Measurements from ENCODE around the gene ACBD6.

ACBD6 gene

DNA sequence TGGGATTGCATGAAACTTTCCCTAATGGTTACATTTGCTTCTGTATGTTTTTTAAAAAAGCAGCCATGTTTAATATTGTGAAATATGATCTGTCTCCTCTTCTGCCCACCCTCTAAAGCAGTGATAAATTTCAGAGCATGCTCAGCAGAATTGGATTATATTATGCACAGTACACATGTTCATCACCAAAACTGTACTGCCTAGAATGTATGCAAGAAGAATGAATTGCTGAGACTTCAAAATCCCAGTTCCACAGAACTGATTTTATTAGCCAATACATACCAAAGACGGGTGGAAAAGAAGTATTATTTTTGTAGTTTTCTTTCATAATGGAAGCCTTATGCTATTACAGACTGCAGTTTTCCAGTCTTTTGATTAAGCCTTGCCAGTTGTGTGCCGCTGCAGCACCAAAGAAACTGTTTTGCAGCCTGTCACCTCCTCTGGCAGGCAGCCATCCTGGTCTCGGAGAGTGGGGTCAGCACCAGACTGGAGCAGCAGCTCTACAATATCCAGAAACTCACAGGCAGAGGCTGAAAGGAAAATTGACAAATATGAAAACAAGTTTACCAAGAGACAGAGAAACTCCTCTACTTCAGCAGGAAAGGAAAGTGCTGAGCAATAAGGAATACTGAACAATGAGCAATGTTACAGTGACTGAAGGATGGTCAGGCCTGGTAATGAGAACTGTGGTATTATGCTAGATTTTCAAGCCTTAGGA, 214.2 kb downstream of the ACBD6 start:
- DNase-seq: no peak
- in situ Hi-C loops (cut with HindIII; ENCODE audit: low pct_ligation_motif_present, low pct_unique_long_range_greater_than_20kb, low sequenced_read_pairs): no loop called here

DNA sequence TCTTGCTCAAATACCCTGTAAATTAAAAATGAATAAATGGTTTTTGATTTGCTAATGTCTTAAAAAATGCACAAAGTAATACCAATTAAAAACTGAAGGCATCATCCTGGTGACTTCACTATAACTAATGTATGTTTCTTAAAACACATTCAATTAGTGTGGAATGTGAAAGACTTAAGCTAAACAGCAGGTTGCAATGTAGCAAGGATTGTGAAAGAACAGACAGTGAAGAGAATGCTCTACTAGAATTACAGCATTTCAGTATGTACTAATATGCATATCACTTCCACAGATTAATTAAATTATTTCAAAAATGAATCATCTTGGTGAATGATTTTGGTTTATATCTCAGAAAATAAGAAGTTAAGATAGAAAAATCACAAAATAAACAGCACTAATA, 216.0 kb downstream of the ACBD6 start:
- in situ Hi-C loops (cut with HindIII; ENCODE audit: low pct_ligation_motif_present, low pct_unique_long_range_greater_than_20kb, low sequenced_read_pairs): no loop called here

GRCh38 chr1:180283098-180283497, 219.3 kb downstream of the ACBD6 start:
- in situ Hi-C loops (cut with HindIII; ENCODE audit: low pct_ligation_motif_present, low pct_unique_long_range_greater_than_20kb, low sequenced_read_pairs): no loop called here
- no peak for DNase-seq

More for the DNA sequence above, 216.0 kb downstream of the ACBD6 start:
- no peak for DNase-seq

DNA sequence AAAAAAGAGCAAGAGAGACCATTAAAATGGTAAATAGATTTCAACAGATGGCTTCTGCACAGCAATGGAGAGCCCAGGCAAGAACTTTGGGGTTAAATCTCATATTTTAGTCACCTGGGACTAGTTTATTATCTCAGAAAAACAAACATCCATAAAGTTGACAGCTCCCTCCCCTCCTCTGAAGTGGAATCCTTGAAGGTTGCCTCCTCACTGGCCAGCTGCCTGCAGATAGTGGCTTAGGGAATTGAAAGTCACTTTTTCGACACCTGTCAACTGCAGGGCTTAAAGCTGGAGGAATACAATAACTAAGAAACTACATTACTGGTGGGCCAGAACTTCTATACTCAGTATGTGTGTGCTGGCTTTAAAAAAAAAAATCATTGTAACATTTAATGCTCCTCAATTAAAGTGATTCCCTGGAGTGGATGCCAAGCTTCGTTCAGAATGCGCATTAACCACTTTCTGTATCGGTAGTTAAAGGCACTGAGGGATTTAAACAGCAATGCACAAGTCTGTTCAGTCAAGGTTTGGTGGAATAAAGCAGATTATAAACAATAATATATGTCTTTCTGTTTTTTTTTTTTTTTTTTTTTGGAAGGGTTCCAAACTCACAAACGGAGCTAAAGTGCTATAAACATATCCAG, 219.9 kb downstream of the ACBD6 start:
- in situ Hi-C loops (cut with HindIII; ENCODE audit: low pct_ligation_motif_present, low pct_unique_long_range_greater_than_20kb, low sequenced_read_pairs): no loop called here
- DNase-seq: no peak

- in situ Hi-C loops (cut with HindIII; ENCODE audit: low pct_ligation_motif_present, low pct_unique_long_range_greater_than_20kb, low sequenced_read_pairs): no loop called here
- DNase-seq: no peak
Measured at GRCh38 chr1:180281490-180281889, 220.9 kb downstream of the ACBD6 start.

DNA sequence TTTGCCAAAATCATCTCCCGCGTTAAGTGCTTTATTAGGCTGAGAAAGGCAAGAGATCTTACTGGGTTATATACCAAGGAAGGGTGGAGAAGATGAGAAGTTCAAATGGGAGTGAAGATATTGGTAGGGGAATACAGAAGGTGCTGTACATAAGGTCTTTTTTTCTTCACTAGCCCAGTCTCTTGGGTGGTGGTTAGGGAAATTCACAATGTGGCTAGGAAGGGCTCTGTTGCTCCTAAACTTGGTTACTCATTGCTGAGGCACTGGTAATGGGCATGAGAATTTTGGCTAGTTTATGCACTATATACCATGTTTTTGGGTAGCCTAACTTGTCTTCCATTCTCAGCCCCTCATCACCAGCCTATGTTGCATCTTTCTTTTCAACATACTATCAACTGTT, 221.8 kb downstream of the ACBD6 start:
- no peak for DNase-seq
- in situ Hi-C loops (cut with HindIII; ENCODE audit: low pct_ligation_motif_present, low pct_unique_long_range_greater_than_20kb, low sequenced_read_pairs): no loop called here

GRCh38 chr1:180279651-180280050, 222.7 kb downstream of the ACBD6 start:
- no peak for DNase-seq
- in situ Hi-C loops (cut with HindIII; ENCODE audit: low pct_ligation_motif_present, low pct_unique_long_range_greater_than_20kb, low sequenced_read_pairs): no loop called here

GRCh38 chr1:180278596-180279395, 223.6 kb downstream of the ACBD6 start:
- in situ Hi-C loops (cut with HindIII; ENCODE audit: low pct_ligation_motif_present, low pct_unique_long_range_greater_than_20kb, low sequenced_read_pairs): no loop called here
- no peak for DNase-seq

DNA sequence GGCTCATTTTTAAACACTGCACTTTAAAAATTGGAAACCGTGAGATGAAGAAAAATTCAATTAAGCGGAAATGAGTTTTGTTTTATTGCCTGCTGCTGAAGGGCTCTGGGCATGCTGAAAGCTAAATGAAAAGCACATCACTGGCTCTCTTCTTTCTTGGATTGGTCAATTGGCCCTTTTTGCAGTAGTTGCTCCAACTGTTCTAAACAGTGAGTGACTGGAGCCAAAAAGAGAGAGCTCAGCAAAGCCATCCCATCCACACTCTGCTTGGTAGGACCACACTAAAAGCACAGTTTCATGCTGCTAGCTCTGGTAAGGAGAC, 224.2 kb downstream of the ACBD6 start:
- in situ Hi-C loops (cut with HindIII; ENCODE audit: low pct_ligation_motif_present, low pct_unique_long_range_greater_than_20kb, low sequenced_read_pairs): no loop called here
- no peak for DNase-seq

DNA sequence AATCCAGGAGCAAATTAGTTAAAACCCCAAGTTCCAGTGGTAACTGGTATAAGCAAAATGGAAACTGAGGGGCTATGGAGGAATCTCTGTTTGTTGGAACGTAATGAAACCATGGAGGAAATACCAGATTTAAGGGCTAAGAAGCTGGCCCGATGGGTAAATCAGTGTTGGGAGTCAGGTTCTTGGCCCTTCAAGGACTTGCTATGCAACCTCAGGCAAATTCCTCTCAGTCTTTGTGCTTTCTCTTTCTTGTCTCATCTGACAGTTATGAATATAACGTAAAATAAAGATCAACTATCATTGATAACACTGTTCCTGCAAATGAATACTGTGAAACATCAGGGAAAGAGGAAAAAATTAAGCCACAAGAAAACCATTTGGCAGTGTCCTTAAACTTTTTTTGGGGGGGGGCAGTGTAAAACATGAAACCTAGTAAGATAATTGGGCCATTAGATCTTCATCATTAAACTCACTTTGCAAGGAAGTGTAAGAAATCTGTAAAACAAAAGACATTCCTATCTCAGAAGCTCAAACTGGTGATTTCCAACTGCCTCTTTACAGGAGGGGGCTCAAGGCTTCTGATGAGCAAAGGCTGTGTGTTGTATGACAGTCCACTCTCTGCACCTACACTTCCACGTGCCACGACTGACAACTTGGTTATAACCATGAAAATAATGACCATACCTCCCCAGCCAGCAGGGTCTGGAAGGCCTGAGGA, 224.7 kb downstream of the ACBD6 start:
- no peak for DNase-seq
- in situ Hi-C loops (cut with HindIII; ENCODE audit: low pct_ligation_motif_present, low pct_unique_long_range_greater_than_20kb, low sequenced_read_pairs): no loop called here

DNA sequence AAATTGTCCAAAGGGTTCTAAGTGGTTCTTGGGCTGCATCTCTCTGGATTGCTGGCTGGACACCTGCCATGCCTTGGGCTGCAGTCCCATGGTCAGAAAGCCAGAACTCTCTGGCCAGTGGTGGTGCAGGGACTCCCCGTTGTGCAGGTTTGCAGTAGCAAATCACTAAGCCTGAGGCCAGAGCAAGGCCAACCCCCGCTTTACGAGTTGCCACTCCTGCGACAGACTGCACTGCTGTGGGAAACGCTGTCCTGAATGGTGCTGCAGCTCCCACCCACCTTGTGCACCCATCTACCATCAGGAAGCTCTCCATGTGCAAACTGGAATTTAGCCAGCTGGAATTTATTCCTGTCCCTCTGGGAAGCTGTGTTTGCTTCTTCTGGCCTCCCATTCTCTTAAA, 226.7 kb downstream of the ACBD6 start:
- in situ Hi-C loops (cut with HindIII; ENCODE audit: low pct_ligation_motif_present, low pct_unique_long_range_greater_than_20kb, low sequenced_read_pairs): no loop called here
- no peak for DNase-seq

DNA sequence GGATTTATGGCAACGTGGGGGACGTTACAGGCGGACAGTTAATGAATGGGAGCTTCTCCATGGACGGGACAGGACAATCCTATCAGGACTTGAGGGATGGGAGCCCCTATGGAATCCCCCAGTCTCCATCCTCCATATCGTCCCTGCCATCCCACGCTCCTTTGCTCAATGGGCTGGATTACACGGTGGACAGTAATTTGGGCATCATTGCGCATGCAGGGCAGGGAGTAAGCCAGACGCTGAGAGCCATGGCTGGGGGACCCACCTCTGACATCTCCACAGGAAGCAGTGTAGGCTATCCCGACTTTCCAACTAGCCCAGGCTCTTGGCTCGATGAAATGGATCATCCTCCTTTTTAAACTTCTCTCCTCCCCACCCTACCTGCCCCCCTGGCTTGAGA, 228.2 kb downstream of the ACBD6 start:
- no peak for DNase-seq
- in situ Hi-C loops (cut with HindIII; ENCODE audit: low pct_ligation_motif_present, low pct_unique_long_range_greater_than_20kb, low sequenced_read_pairs): no loop called here

DNA sequence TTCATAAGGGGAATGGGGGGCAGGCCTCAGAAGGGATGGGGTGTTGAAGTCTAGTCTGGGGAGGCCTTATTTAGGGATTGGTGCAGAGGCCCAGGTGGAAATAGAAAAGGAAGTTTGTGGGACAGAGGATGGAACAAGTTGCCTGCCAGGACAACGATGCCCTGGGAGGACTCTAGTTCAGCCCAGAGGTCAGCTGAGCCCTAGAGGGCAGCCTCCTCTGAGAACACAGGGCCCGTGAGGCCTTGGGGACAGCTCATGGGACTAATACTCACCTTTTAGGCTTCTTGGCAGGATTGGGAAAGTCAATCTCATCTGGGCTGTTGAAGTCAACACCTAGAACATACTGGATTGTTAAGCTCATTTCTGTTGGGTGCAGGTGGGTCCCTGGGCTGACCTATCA, 229.3 kb downstream of the ACBD6 start:
- DNase-seq: no peak

DNA sequence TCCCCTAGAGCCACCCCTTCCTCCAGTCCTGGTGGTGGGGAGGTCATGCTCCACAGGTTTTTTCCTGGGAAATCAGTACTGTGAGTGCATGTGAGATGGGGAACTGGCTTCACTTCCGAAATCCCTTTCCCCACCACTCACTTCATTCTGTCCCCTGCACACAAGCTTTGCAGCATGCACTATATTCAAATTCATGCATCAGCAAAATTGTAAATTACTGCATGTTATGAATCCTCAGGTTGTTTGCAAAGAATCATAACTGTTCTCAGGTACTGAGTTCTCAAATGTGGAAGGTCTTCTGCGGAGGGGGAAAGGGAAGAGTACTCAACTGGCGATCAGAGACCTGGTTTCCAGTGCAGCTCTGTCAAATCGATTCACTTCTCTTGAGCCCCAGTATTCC, 230.0 kb downstream of the ACBD6 start:
- in situ Hi-C loops (cut with HindIII; ENCODE audit: low pct_ligation_motif_present, low pct_unique_long_range_greater_than_20kb, low sequenced_read_pairs): no loop called here
- no peak for DNase-seq

More for the DNA sequence above, 229.3 kb downstream of the ACBD6 start:
- in situ Hi-C loops (cut with HindIII; ENCODE audit: low pct_ligation_motif_present, low pct_unique_long_range_greater_than_20kb, low sequenced_read_pairs): no loop called here

GRCh38 chr1:180271272-180272255, 230.8 kb downstream of the ACBD6 start:
- in situ Hi-C loops (cut with HindIII; ENCODE audit: low pct_ligation_motif_present, low pct_unique_long_range_greater_than_20kb, low sequenced_read_pairs): no loop called here
- no peak for DNase-seq

GRCh38 chr1:180270530-180271271, 231.7 kb downstream of the ACBD6 start:
- no peak for DNase-seq
- in situ Hi-C loops (cut with HindIII; ENCODE audit: low pct_ligation_motif_present, low pct_unique_long_range_greater_than_20kb, low sequenced_read_pairs): no loop called here
